Measurements from ENCODE around the gene TMEM106C. TPM values are rescaled to one million over a fixed set of nuclear protein-coding genes. Genes with fewer than 3 reads are reported as not detected.

TMEM106C gene
- total and polyA plus RNA-seq, 7 experiments from 2014 or later: 20.7 to 120 (median 34.7) TPM

DNA sequence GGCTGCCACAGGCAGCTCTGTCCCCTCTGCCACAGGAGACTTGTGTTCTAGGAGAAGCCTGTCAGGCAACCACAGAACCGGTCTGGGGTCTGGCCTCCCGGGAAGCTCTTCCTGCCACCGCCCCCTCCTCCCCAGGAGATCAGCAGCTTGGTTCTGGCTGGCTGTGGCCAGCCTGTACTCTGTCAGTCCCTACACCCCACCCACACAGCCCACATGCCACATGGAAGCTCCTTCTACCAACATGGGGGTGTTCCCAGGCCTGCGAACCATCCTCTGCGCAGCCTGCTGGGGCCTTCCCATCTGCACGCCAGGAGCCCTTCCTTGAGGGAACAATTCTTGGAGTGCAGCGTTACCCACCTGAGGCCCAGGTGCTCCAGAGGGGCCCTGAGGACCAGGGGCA, 16.8 kb downstream of the TMEM106C start:
- Mint-ChIP-seq H3K9me3 (peaks cover 0 to 1% (median 0%) of the 10 kb centered on the region in 11 donors), H3K4me3 (no peak overlapping the region), H3K27ac (no peak overlapping the region), H3K4me1 (no peaks in the 10 kb centered on the region), H3K36me3 (no peaks in the 10 kb centered on the region), H3K27me3 (peaks cover 0 to 19% (median 0%) of the 10 kb centered on the region in 5 donors)
- CTCF ChIA-PET: no interaction called here
- POLR2A ChIA-PET: no interaction called here
- no peak overlapping the region for H3K4me3 ChIP-seq (ENCODE audit: low read length)
- H3K36me3 ChIP-seq (ENCODE audit: control insufficient read depth in 2 of 3, insufficient read depth in 3 of 3, low read length in 3 of 3): no peaks in the 10 kb centered on the region
- DNase-seq: no peak
- H3K9me3 ChIP-seq (ENCODE audit: control insufficient read depth in 2 of 3, low read length in 3 of 3): no peaks in the 10 kb centered on the region
- H3K27ac ChIP-seq (ENCODE audit: low read depth, low read length): no peak overlapping the region
- intact Hi-C loops (cut with micrococcal nuclease): no loop called here
- no peaks in the 10 kb centered on the region for H3K27me3 ChIP-seq (ENCODE audit: control insufficient read depth in 2 of 2, insufficient read depth in 2 of 2, low read length in 2 of 2)
- ATAC-seq: no peak
- no peaks in the 10 kb centered on the region for H3K4me1 ChIP-seq (ENCODE audit: control insufficient read depth in 2 of 2, insufficient read depth in 2 of 2, low read length in 2 of 2)

DNA sequence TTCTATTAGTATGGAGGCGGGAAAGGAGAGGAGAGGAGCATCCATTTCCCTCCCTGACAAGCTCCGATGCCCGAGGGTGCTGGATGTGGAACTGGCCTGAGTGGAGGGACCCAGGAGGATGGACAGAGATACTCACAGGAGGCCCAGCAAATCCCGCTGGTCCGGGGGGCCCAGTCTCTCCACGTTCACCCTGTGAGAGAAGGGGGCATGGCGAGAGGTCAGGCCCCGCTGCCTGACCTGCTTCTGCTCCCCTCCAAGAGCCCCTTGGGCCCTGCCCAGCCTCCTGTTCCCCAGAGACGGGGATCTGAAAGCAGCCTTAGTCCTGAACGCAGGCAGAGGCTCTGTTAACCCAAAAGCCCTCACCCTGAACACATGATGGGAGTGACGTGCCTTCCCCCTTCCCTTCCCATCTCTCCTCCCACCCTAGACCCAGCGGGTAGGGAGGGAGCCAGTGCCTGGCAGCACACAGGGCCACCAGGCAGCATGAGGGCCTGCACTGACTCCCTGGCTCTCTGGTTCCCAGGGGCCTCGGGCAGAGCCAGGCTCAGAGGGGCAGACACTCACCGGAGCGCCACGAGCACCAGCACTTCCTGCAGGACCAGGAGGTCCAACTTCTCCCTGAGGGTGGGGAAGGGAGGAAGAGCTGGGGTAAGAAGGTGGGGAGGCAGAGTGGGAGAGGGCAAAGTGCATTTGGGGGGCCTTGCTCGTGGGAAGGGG, 17.5 kb downstream of the TMEM106C start:
- Mint-ChIP-seq H3K9me3 (peaks cover 0 to 1% (median 0%) of the 10 kb centered on the region in 11 donors), H3K4me3 (no peak overlapping the region), H3K27me3 (peaks cover 0 to 20% (median 0%) of the 10 kb centered on the region in 5 donors), H3K27ac (no peak overlapping the region), H3K36me3 (no peaks in the 10 kb centered on the region), H3K4me1 (no peaks in the 10 kb centered on the region)
- ATAC-seq: no peak
- intact Hi-C loops (cut with micrococcal nuclease): no loop called here
- no peaks in the 10 kb centered on the region for H3K36me3 ChIP-seq (ENCODE audit: control insufficient read depth in 2 of 3, insufficient read depth in 3 of 3, low read length in 3 of 3)
- H3K27ac ChIP-seq (ENCODE audit: low read depth, low read length): no peak overlapping the region
- H3K9me3 ChIP-seq (ENCODE audit: control insufficient read depth in 2 of 3, low read length in 3 of 3): no peaks in the 10 kb centered on the region
- H3K4me3 ChIP-seq (ENCODE audit: low read length): no peak overlapping the region
- H3K27me3 ChIP-seq (ENCODE audit: control insufficient read depth in 2 of 2, insufficient read depth in 2 of 2, low read length in 2 of 2): no peaks in the 10 kb centered on the region
- POLR2A ChIA-PET: no interaction called here
- CTCF ChIA-PET: no interaction called here
- no peak for DNase-seq
- H3K4me1 ChIP-seq (ENCODE audit: control insufficient read depth in 2 of 2, insufficient read depth in 2 of 2, low read length in 2 of 2): no peaks in the 10 kb centered on the region

DNA sequence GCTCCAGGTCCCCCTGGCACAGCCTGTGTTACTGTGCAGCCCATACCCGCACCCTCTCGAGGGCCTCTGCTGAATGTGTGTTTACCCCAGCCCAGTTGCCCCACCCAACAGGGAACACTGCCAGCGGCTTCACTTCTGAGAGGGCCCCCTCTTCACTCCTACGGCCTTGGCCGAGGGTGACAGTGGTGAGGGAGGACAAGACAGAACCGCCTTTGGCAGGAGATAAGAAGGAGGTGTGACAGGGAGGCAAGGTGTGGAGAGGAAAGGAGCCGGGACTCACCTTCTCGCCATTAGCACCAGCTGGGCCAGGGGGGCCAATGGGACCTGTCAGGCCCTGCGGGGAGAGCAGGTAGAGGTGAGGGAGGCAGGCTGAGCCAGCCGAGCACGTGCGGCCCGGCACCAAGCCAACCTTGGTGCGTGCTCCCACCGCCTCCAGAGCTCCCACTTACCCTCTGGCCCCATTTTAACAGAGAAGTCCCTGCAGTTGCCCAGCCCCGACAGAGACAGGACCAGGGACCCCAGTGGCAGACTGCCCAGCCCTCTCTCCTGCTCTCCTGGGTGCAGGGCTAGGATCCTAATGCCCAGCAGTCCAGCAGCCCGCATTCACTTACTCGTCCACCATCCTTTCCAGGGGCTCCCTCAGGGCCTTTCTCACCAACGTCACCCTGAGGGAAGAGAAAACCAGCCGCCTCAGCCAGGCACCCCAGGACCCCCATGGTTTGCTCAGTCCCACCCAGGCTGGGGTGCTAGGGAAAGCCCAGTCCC, 18.3 kb downstream of the TMEM106C start:
- no peaks in the 10 kb centered on the region for H3K4me1 Mint-ChIP-seq

DNA sequence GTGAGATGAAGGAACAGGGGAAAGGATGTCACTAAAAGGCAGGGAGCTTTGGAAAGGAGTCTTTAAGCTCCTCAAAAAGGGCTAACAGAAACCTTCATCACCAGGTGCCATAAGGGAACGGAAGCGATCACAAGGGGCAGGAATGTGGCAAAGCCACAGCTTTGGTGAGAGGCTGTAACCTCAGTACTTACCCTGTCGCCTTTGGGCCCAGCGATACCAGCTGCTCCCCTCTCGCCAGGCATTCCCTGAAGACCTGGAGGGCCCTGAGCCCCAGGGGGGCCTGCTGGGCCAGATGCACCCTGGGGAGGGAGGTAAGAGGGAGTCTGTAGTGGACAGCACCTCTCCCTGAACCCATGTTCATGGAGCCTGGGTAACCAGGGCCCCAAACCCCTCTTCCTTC, 18.9 kb downstream of the TMEM106C start:
- H3K9me3 Mint-ChIP-seq: peaks cover 0 to 1% (median 0%) of the 10 kb centered on the region in 11 donors
- H3K36me3 Mint-ChIP-seq: no peaks in the 10 kb centered on the region
- Histone ChIP-seq H3K36me3 (ENCODE audit: control insufficient read depth in 2 of 3, insufficient read depth in 3 of 3, low read length in 3 of 3) (no peaks in the 10 kb centered on the region), H3K4me3 (ENCODE audit: low read length) (no peak overlapping the region), H3K4me1 (ENCODE audit: control insufficient read depth in 2 of 2, insufficient read depth in 2 of 2, low read length in 2 of 2) (no peaks in the 10 kb centered on the region), H3K27ac (ENCODE audit: low read depth, low read length) (no peak overlapping the region), H3K9me3 (ENCODE audit: control insufficient read depth in 2 of 3, low read length in 3 of 3) (no peaks in the 10 kb centered on the region), H3K27me3 (ENCODE audit: control insufficient read depth in 2 of 2, insufficient read depth in 2 of 2, low read length in 2 of 2) (no peaks in the 10 kb centered on the region)
- H3K27ac Mint-ChIP-seq: no peak overlapping the region
- peaks cover 0 to 31% (median 0%) of the 10 kb centered on the region in 5 donors for H3K27me3 Mint-ChIP-seq
- H3K4me3 Mint-ChIP-seq: no peak overlapping the region
- CTCF ChIA-PET: interaction anchor here (0.8 kb wide), 1 partner anchor 116 kb away, joined by 3 read pairs; no protein-coding TSS in a partner anchor
- DNase-seq (no peak), ATAC-seq (no peak)
- intact Hi-C loops (cut with micrococcal nuclease): no loop called here
- POLR2A ChIA-PET: no interaction called here
- peaks cover 0 to under 1% (median 0%) of the 10 kb centered on the region in 7 donors for H3K4me1 Mint-ChIP-seq

More for the DNA sequence above, 18.3 kb downstream of the TMEM106C start:
- no peak for DNase-seq
- Mint-ChIP-seq H3K4me3 (no peak overlapping the region), H3K36me3 (no peaks in the 10 kb centered on the region), H3K27me3 (peaks cover 0 to 25% (median 0%) of the 10 kb centered on the region in 5 donors), H3K27ac (no peak overlapping the region), H3K9me3 (peaks cover 0 to 1% (median 0%) of the 10 kb centered on the region in 11 donors)
- Histone ChIP-seq H3K27me3 (ENCODE audit: control insufficient read depth in 2 of 2, insufficient read depth in 2 of 2, low read length in 2 of 2) (no peaks in the 10 kb centered on the region), H3K36me3 (ENCODE audit: control insufficient read depth in 2 of 3, insufficient read depth in 3 of 3, low read length in 3 of 3) (no peaks in the 10 kb centered on the region), H3K4me3 (ENCODE audit: low read length) (no peak overlapping the region), H3K9me3 (ENCODE audit: control insufficient read depth in 2 of 3, low read length in 3 of 3) (no peaks in the 10 kb centered on the region), H3K4me1 (ENCODE audit: control insufficient read depth in 2 of 2, insufficient read depth in 2 of 2, low read length in 2 of 2) (no peaks in the 10 kb centered on the region), H3K27ac (ENCODE audit: low read depth, low read length) (no peak overlapping the region)
- ChIA-PET POLR2A (no interaction called here), CTCF (interaction anchor here (0.8 kb wide), 1 partner anchor 115 kb away, joined by 3 read pairs; no protein-coding TSS in a partner anchor)
- intact Hi-C loops (cut with micrococcal nuclease): no loop called here
- ATAC-seq: no peak

DNA sequence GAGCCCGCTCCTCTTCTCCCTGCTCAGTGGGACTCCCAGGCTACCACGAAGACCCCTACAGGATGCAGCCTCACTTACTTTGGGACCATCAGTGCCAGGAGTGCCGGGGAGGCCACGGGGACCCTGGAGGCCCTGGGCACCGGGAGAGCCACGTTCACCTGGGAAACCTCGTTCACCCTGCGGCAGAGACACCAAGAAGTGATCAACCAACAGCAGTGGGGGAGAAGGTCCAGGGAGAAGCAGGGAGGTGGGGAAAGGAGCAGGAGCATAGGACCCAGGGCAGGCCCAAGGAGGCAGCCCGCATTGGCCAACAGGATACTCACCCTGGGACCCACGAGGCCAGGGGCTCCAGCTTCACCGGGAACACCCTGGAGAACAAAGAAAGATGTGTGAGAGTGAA, 19.4 kb downstream of the TMEM106C start:
- no peaks in the 10 kb centered on the region for H3K9me3 ChIP-seq (ENCODE audit: control insufficient read depth in 2 of 3, low read length in 3 of 3)
- POLR2A ChIA-PET: no interaction called here
- H3K4me3 ChIP-seq (ENCODE audit: low read length): no peak overlapping the region
- intact Hi-C loops (cut with micrococcal nuclease): no loop called here
- no peak overlapping the region for H3K27ac Mint-ChIP-seq
- no peaks in the 10 kb centered on the region for H3K36me3 Mint-ChIP-seq
- no peaks in the 10 kb centered on the region for H3K36me3 ChIP-seq (ENCODE audit: control insufficient read depth in 2 of 3, insufficient read depth in 3 of 3, low read length in 3 of 3)
- DNase-seq (no peak), ATAC-seq (no peak)
- H3K4me1 ChIP-seq (ENCODE audit: control insufficient read depth in 2 of 2, insufficient read depth in 2 of 2, low read length in 2 of 2): no peaks in the 10 kb centered on the region
- peaks cover 0 to 36% (median 0%) of the 10 kb centered on the region in 5 donors for H3K27me3 Mint-ChIP-seq
- H3K9me3 Mint-ChIP-seq: peaks cover 0 to 1% (median 0%) of the 10 kb centered on the region in 11 donors
- peaks cover 0 to 6% (median 0%) of the 10 kb centered on the region in 7 donors for H3K4me1 Mint-ChIP-seq
- CTCF ChIA-PET: interaction anchor here (0.8 kb wide), 1 partner anchor 116 kb away, joined by 3 read pairs; no protein-coding TSS in a partner anchor
- H3K27me3 ChIP-seq (ENCODE audit: control insufficient read depth in 2 of 2, insufficient read depth in 2 of 2, low read length in 2 of 2): no peaks in the 10 kb centered on the region
- H3K4me3 Mint-ChIP-seq: no peak overlapping the region
- no peak overlapping the region for H3K27ac ChIP-seq (ENCODE audit: low read depth, low read length)

DNA sequence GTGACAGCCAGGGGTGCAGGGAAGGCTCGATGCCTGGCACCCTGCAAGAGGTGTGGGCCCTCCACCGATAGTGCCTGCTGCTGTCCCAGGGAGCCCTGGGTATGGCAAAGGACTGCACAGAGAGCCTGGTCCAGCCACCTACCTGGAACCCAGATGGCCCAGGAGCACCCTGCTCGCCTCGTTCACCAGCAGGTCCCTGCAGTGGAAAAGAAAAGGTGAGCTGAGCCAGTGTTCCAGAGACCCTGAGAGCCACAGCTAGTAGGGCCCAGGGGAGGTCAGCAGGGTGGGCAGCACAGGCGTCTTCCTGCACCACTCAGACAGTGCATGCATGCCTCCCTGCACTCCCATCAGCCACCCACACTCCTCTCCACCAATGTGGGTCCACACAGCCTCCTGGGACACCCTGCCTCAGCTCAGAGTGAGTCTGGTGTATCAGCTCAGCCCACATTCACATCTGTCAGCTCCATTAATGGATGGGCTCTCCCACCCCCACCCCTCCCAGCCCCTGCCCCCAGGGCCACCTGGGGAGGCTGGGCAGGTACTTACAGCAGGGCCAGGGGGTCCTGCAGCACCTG, 20.2 kb downstream of the TMEM106C start:
- Mint-ChIP-seq H3K36me3 (no peaks in the 10 kb centered on the region), H3K27me3 (peaks cover 0 to 44% (median 0%) of the 10 kb centered on the region in 5 donors), H3K4me1 (peaks cover 0 to 9% (median 0%) of the 10 kb centered on the region in 7 donors), H3K9me3 (peaks cover 0 to 1% (median 0%) of the 10 kb centered on the region in 11 donors), H3K27ac (no peak overlapping the region), H3K4me3 (no peak overlapping the region)
- Histone ChIP-seq H3K27me3 (ENCODE audit: control insufficient read depth in 2 of 2, insufficient read depth in 2 of 2, low read length in 2 of 2) (no peaks in the 10 kb centered on the region), H3K4me3 (ENCODE audit: low read length) (no peak overlapping the region), H3K27ac (ENCODE audit: low read depth, low read length) (no peak overlapping the region), H3K36me3 (ENCODE audit: control insufficient read depth in 2 of 3, insufficient read depth in 3 of 3, low read length in 3 of 3) (no peaks in the 10 kb centered on the region), H3K4me1 (ENCODE audit: control insufficient read depth in 2 of 2, insufficient read depth in 2 of 2, low read length in 2 of 2) (no peaks in the 10 kb centered on the region), H3K9me3 (ENCODE audit: control insufficient read depth in 2 of 3, low read length in 3 of 3) (no peaks in the 10 kb centered on the region)
- DNase-seq (no peak), ATAC-seq (no peak)
- ChIA-PET CTCF (no interaction called here), POLR2A (no interaction called here)
- intact Hi-C loops (cut with micrococcal nuclease): no loop called here

Data from naive thymus-derived CD4-positive, alpha-beta T cell (primary cell).